ENCODE data around the gene CHST8. TPM values are rescaled to one million over a fixed set of nuclear protein-coding genes. Genes with fewer than 3 reads are reported as not detected.

The CHST8 gene
- total RNA-seq, 1 donor from 2014 or later: 0.96 TPM

DNA sequence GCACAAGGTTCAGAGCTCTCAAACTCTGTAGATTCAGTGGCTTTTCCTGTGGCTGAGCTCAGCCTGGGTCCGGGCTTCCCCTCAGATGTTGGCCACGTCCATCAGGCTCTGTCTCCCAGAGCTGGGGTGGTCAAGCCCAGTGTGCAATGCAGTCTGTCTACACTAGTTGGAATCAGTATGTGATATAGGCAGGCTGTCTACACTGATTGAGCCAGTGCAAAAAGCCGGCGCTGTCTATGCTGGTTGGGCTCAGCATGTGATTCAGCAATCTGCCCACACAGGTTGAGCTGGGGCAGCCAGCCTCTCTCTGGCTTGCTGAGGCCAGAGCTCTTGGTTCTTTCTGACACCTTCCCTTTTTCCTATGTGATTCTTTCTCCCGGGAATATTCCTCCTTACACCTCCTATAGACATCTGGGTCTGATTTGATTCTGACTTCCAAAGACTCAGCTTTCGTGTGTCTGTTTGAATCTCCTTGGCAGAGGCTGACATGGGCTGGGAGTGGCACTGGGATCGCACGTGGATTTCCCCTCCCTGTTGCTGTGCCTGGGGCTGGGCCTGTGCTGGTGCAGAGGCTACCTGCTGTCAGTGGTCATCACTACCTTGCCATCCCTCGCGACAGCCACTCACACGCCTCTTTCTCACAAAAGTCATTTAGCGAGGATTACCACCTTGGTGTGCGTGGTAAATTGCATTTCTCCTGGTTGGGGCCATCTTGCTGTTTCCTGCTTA lies 9.3 kb downstream of the CHST8 start:
- TF ChIP-seq, protein P1, sequence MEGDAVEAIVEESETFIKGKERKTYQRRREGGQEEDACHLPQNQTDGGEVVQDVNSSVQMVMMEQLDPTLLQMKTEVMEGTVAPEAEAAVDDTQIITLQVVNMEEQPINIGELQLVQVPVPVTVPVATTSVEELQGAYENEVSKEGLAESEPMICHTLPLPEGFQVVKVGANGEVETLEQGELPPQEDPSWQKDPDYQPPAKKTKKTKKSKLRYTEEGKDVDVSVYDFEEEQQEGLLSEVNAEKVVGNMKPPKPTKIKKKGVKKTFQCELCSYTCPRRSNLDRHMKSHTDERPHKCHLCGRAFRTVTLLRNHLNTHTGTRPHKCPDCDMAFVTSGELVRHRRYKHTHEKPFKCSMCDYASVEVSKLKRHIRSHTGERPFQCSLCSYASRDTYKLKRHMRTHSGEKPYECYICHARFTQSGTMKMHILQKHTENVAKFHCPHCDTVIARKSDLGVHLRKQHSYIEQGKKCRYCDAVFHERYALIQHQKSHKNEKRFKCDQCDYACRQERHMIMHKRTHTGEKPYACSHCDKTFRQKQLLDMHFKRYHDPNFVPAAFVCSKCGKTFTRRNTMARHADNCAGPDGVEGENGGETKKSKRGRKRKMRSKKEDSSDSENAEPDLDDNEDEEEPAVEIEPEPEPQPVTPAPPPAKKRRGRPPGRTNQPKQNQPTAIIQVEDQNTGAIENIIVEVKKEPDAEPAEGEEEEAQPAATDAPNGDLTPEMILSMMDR (conservative IDR thresholded peaks at IDR 0.05): no peak
- Mint-ChIP-seq H3K36me3 (ENCODE audit: low read depth) (no peaks in the 10 kb centered on the region), H3K27me3 (ENCODE audit: low read depth) (peaks cover 52% of the 10 kb centered on the region), H3K27ac (ENCODE audit: unreplicated experiment) (no peak overlapping the region), H3K4me1 (no peaks in the 10 kb centered on the region), H3K4me3 (no peak overlapping the region), H3K9me3 (no peaks in the 10 kb centered on the region)
- no peak for DNase-seq (ENCODE audit: low read depth, low spot score)

DNA sequence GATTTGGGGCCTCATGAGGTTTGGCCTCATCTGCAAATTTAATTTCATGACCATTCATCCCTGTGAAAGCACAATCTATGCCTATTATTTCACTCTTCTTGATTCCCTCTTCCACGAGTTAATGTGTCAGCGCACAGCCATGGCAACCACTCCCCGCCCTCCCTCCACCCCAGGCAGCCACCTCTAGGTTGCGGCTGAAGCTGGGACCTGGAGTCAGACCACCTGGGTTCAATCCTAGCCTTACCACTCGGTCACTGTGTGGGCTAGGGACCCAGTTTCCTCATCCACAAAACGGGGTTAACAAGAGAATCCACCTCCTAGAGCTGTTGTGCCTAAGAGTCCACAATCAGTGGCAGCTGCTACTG lies 9.8 kb downstream of the CHST8 start:
- H3K27ac Mint-ChIP-seq (ENCODE audit: unreplicated experiment): no peak overlapping the region
- TF ChIP-seq, protein P1 (conservative IDR thresholded peaks at IDR 0.05): no peak
- H3K4me3 Mint-ChIP-seq: no peak overlapping the region
- no peaks in the 10 kb centered on the region for H3K36me3 Mint-ChIP-seq (ENCODE audit: low read depth)
- peaks cover 49% of the 10 kb centered on the region for H3K27me3 Mint-ChIP-seq (ENCODE audit: low read depth)
- DNase-seq (ENCODE audit: low read depth, low spot score): no peak
- H3K9me3 Mint-ChIP-seq: no peaks in the 10 kb centered on the region
- no peaks in the 10 kb centered on the region for H3K4me1 Mint-ChIP-seq

DNA sequence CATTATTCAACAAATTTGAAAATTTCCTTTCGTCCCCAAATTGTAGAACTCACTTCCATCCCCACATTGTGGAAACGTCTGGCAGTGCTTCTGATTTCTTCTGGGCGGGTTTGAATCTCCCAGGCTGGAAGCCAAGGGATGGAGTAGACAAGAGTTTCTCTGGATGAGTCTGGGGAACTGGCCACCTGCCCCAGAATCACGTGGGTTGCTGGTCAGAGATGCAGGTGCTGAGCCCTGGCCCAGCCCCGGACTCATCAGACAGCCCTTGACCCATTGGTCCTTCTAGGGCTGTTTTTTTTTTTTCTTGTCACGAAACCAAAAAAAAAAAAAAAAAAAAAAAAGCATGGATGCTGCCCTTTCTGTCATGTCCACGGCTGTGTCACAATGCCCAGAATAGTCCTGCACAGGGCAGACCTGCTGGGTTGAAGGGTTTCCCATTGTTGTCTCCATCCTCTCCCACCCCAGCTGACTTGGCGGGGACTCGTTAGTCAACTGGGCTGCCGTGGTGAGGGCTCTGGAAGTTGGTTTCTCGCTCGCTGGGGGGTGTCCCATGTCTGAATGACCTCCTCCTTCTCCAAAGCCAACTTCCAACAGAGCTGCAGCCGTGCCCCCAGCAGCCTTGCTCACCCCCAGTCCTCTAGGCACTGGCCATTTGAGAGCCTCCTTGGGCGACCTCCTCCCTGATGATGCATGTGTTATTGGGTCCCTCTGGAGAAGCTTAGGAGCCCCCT lies 12.8 kb downstream of the CHST8 start:
- Mint-ChIP-seq H3K36me3 (ENCODE audit: low read depth) (no peaks in the 10 kb centered on the region), H3K4me3 (no peak overlapping the region), H3K27me3 (ENCODE audit: low read depth) (peaks cover 48% of the 10 kb centered on the region), H3K4me1 (no peaks in the 10 kb centered on the region), H3K9me3 (no peaks in the 10 kb centered on the region), H3K27ac (ENCODE audit: unreplicated experiment) (no peak overlapping the region)
- TF ChIP-seq, protein P1 (conservative IDR thresholded peaks at IDR 0.05): no peak
- DNase-seq (ENCODE audit: low read depth, low spot score): no peak

DNA sequence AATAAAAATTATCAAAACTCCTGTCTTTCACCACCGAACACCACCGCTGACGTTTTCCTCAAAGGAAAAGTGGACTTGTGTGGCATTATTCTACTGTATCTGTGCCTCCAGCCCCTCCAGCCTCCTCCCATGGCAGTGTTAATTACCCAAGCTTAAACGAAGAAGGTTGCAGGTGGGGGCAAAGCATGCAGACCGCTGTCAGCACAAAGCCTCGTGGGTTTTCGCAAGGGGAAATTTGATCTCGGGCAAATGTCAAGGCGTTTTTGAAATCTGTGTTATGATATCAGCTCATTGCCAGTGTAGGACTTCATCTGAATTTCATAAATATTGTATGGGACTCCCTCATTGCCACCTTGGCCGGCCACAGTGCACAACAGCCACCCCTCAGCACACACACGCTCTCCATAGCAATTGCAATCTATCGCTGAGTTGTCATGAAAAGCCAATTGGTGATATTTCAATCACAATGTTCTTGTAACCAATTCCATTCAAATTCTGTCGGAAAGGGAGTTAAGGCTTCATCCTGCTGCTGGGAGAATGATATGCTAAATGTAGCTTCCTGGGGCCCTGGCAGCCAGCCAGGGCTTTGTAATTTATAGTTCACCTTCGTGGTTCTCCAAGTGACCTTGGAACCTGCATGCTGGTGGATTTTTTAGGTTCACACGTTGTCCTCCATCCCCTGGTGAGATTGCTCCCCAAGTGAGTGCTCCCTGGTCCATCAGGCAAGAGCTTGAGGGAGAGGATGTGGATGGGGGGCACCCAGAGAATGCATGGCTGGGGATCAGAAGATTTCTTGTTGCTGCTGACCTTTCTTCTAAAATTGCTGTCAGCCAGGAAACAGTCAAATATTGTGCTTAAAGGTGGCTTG lies 16.6 kb downstream of the CHST8 start:
- Mint-ChIP-seq H3K27me3 (ENCODE audit: low read depth) (peaks cover 30% of the 10 kb centered on the region), H3K27ac (ENCODE audit: unreplicated experiment) (no peak overlapping the region), H3K9me3 (no peaks in the 10 kb centered on the region), H3K4me3 (no peak overlapping the region), H3K4me1 (no peaks in the 10 kb centered on the region), H3K36me3 (ENCODE audit: low read depth) (no peaks in the 10 kb centered on the region)
- no peak for DNase-seq (ENCODE audit: low read depth, low spot score)
- TF ChIP-seq, protein P1 (conservative IDR thresholded peaks at IDR 0.05): no peak

DNA sequence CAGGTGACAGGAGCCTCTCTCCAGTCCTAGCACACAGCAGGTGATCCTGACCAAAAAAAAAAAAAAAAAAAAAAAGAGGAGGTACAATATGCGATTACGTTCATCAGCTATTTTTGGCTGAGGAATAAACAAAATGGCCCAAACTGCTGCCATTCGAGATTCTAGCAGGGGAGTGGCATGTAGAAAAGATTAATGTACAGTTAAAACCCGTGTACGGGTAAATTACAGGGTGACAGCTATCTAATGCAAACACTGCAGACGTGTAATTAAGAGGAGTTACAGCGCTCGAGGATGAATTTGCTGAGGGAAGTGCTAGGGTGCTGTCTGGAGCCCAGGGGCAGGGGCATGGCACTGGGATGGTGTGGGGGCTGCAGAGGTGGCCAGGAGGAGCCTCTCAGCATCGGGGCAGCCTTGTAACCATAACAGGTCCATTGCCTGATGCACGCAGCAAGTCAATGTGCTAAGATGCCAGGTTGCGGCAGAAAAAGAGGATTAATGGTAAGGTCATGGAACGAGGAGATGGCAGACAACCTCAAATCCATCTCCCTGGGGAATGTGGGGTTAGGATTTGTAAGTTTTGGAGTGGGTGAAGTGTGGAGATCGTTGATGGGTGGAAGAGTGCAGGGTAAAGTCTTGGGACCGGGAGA lies 17.4 kb downstream of the CHST8 start:
- Mint-ChIP-seq H3K9me3 (no peaks in the 10 kb centered on the region), H3K4me3 (no peak overlapping the region), H3K27ac (ENCODE audit: unreplicated experiment) (no peak overlapping the region), H3K27me3 (ENCODE audit: low read depth) (peaks cover 27% of the 10 kb centered on the region), H3K36me3 (ENCODE audit: low read depth) (no peaks in the 10 kb centered on the region), H3K4me1 (no peaks in the 10 kb centered on the region)
- no peak for DNase-seq (ENCODE audit: low read depth, low spot score)
- TF ChIP-seq, protein P1 (conservative IDR thresholded peaks at IDR 0.05): no peak

Measured in neural crest cell (in vitro differentiated cells).